ENCODE data around the gene SMYD3. TPM values are rescaled to one million over a fixed set of nuclear protein-coding genes. Genes with fewer than 3 reads are reported as not detected.

Gene SMYD3
- total RNA-seq, 1 donor: 45.5 TPM

GRCh38 chr1:245810181-245810769 lies 696.8 kb downstream of the SMYD3 start:
- TF ChIP-seq CTCF (IDR thresholded peaks at IDR 0.05; ENCODE audit: insufficient read depth, low read length): no peak
- DNase-seq (ENCODE audit: low read depth): no peak
- H3K4me3 ChIP-seq (ENCODE audit: low read depth, low read length): no peak overlapping the region

GRCh38 chr1:245809361-245809760 lies 697.7 kb downstream of the SMYD3 start:
- TF ChIP-seq CTCF (IDR thresholded peaks at IDR 0.05; ENCODE audit: insufficient read depth, low read length): no peak
- H3K4me3 ChIP-seq (ENCODE audit: low read depth, low read length): no peak overlapping the region
- DNase-seq (ENCODE audit: low read depth): no peak

- no peak for TF ChIP-seq CTCF (IDR thresholded peaks at IDR 0.05; ENCODE audit: insufficient read depth, low read length)
- H3K4me3 ChIP-seq (ENCODE audit: low read depth, low read length): no peak overlapping the region
- no peak for DNase-seq (ENCODE audit: low read depth)
Observed at GRCh38 chr1:245807954-245808719, 698.9 kb downstream of the SMYD3 start.

GRCh38 chr1:245807306-245807705 lies 699.8 kb downstream of the SMYD3 start:
- H3K4me3 ChIP-seq (ENCODE audit: low read depth, low read length): no peak overlapping the region
- DNase-seq (ENCODE audit: low read depth): no peak
- no peak for TF ChIP-seq CTCF (IDR thresholded peaks at IDR 0.05; ENCODE audit: insufficient read depth, low read length)

- no peak for DNase-seq (ENCODE audit: low read depth)
- no peak overlapping the region for H3K4me3 ChIP-seq (ENCODE audit: low read depth, low read length)
- no peak for TF ChIP-seq CTCF (IDR thresholded peaks at IDR 0.05; ENCODE audit: insufficient read depth, low read length)
Observed at GRCh38 chr1:245805532-245805931, 701.5 kb downstream of the SMYD3 start.

GRCh38 chr1:245804696-245805095 lies 702.4 kb downstream of the SMYD3 start:
- no peak for TF ChIP-seq CTCF (IDR thresholded peaks at IDR 0.05; ENCODE audit: insufficient read depth, low read length)
- no peak for DNase-seq (ENCODE audit: low read depth)
- H3K4me3 ChIP-seq (ENCODE audit: low read depth, low read length): no peak overlapping the region

All from fibroblast of the aortic adventitia (primary cell).